Esophagus muscularis mucosa (tissue), 4 donors: ENCODE results near the gene YWHAE.

Experiments used
- CTCF ChIP-seq, 3 experiments: fragments of 200-600 bp in 2 of 3; fragments of 450-650 bp in 1 of 3; sonication (generic) in 2 of 3; IDR thresholded peaks; one replicate each; pipeline ENCODE4 v1.5.1; 2017 to 2019; ENCODE audit warnings: antibody characterized with exemption in 3 of 3, mild to moderate bottlenecking in 2 of 3, moderate library complexity in 1 of 3
- EP300 ChIP-seq: sonication (generic); formaldehyde crosslinking; IDR thresholded peaks from one replicate; pipeline ENCODE4 v1.6.1; 2017; ENCODE audit warnings: antibody characterized with exemption
- POLR2AphosphoS5 ChIP-seq, 2 donors: sonication (generic); formaldehyde crosslinking; IDR thresholded peaks; one replicate each; pipeline ENCODE4 v1.6.1; 2017; ENCODE audit warnings: antibody characterized with exemption in 2 of 2

- no peak for TF ChIP-seq EP300
- no peak for TF ChIP-seq CTCF (IDR thresholded peaks at IDR 0.05)
- no peak for TF ChIP-seq POLR2AphosphoS5 (IDR thresholded peaks at IDR 0.05)
These were observed 20.1 kb downstream of the YWHAE start for GRCh38 chr17:1379930-1380313.
